Astrocyte (in vitro differentiated cells and primary cell): ENCODE data around the gene COPE. TPM values are rescaled to one million over a fixed set of nuclear protein-coding genes. Genes with fewer than 3 reads are reported as not detected.
A peak's percentile ranks its signal among the peaks of the same experiment; 100 is the strongest.

Experiments used
- DNase-seq: peaks from one replicate; pipeline ENCODE4 v3.0.0-alpha.2; 2010; ENCODE audit warnings: low read depth
- FAIRE-seq: peaks from 2 replicates; lab custom pipeline; 2011; peaks lifted over from hg19 to GRCh38; lab: Jason Lieb, UNC
- H2AFZ ChIP-seq: 2 replicates; pipeline ENCODE4 v1.6.0; 2012; ENCODE audit warnings: low read depth, low read length, inconsistent platforms
- H3K27ac ChIP-seq: 2 replicates; pipeline ENCODE4 v1.5.1; 2011; ENCODE audit warnings: low read depth, low read length, inconsistent platforms
- H3K27me3 ChIP-seq: 2 replicates; pipeline ENCODE4 v1.6.0; 2011; ENCODE audit warnings: low read length, inconsistent platforms; ENCODE audit not compliant: insufficient read depth
- H3K36me3 ChIP-seq: 2 replicates; pipeline ENCODE4 v1.5.1; 2011; ENCODE audit warnings: low read length, inconsistent platforms; ENCODE audit not compliant: insufficient read depth
- H3K4me1 ChIP-seq: 2 replicates; pipeline ENCODE4 v1.5.1; 2011; ENCODE audit warnings: low read length, inconsistent platforms; ENCODE audit not compliant: insufficient read depth
- H3K4me2 ChIP-seq: 2 replicates; pipeline ENCODE4 v1.6.0; 2012; ENCODE audit warnings: low read length, inconsistent platforms
- H3K4me3 ChIP-seq: 2 replicates; pipeline ENCODE4 v1.5.1; 2011; ENCODE audit warnings: low read depth, mild to moderate bottlenecking, low read length, inconsistent platforms; ENCODE audit not compliant: insufficient read depth
- H3K79me2 ChIP-seq: 2 replicates; pipeline ENCODE4 v1.6.0; 2012; ENCODE audit warnings: mild to moderate bottlenecking, low read length, inconsistent platforms; ENCODE audit not compliant: insufficient read depth
- H3K9ac ChIP-seq: 2 replicates; pipeline ENCODE4 v1.6.0; 2012; ENCODE audit warnings: mild to moderate bottlenecking, low read length, inconsistent platforms
- H3K9me3 ChIP-seq: 2 replicates; pipeline ENCODE4 v1.5.1; 2012; ENCODE audit warnings: low read depth, mild to moderate bottlenecking, low read length, inconsistent platforms; ENCODE audit not compliant: insufficient read depth
- H4K20me1 ChIP-seq: 2 replicates; pipeline ENCODE4 v1.6.0; 2012; ENCODE audit warnings: low read length, inconsistent platforms; ENCODE audit not compliant: insufficient read depth
- H3K27ac Mint-ChIP-seq: one replicate; pipeline ENCODE4 v1.8.0; 2021; ENCODE audit warnings: mild to moderate bottlenecking, mixed read lengths; ENCODE audit not compliant: unreplicated experiment
- H3K27me3 Mint-ChIP-seq: one replicate; pipeline ENCODE4 v1.8.0; 2021; ENCODE audit warnings: low read depth, mixed read lengths; ENCODE audit not compliant: unreplicated experiment
- H3K36me3 Mint-ChIP-seq: one replicate; pipeline ENCODE4 v1.8.0; 2021; ENCODE audit warnings: low read depth, mixed read lengths; ENCODE audit not compliant: unreplicated experiment
- H3K4me1 Mint-ChIP-seq: one replicate; pipeline ENCODE4 v1.8.0; 2021; ENCODE audit warnings: low read depth, mixed read lengths; ENCODE audit not compliant: unreplicated experiment
- H3K4me3 Mint-ChIP-seq: one replicate; pipeline ENCODE4 v1.8.0; 2021; ENCODE audit warnings: mild to moderate bottlenecking, moderate library complexity, mixed read lengths; ENCODE audit not compliant: unreplicated experiment
- H3K9me3 Mint-ChIP-seq: one replicate; pipeline ENCODE4 v1.8.0; 2021; ENCODE audit warnings: mild to moderate bottlenecking, mixed read lengths; ENCODE audit not compliant: unreplicated experiment
- CTCF ChIP-seq: IDR thresholded peaks from 2 replicates; pipeline ENCODE4 v1.5.1; 2011; ENCODE audit warnings: low read depth, mild to moderate bottlenecking, inconsistent platforms, low read length, moderate library complexity; ENCODE audit not compliant: insufficient read depth
- EZH2 ChIP-seq: IDR thresholded peaks from 2 replicates; pipeline ENCODE4 v1.6.1; 2012; ENCODE audit warnings: mild to moderate bottlenecking, low read length, inconsistent platforms; ENCODE audit not compliant: insufficient read depth
- total RNA-seq: library from RNA; stranded (reverse); gene quantifications from 2 replicates; pipeline ENCODE4 v1.2.1, GENCODE V29; 2021

Gene COPE
- total RNA-seq, 1 donor from 2014 or later = 298 TPM

- H3K27ac ChIP-seq = no peak overlapping the region
- Mint-ChIP-seq H3K36me3 (no peaks in the 10 kb centered on the region), H3K4me3 (no peak overlapping the region), H3K27ac (peak overlapping the region; percentile 41), H3K27me3 (peaks cover 19% of the 10 kb centered on the region), H3K4me1 (no peaks in the 10 kb centered on the region), H3K9me3 (peaks cover 3% of the 10 kb centered on the region)
- peaks cover 12% of the 10 kb centered on the region for H3K4me1 ChIP-seq
- peaks cover 6% of the 10 kb centered on the region for H3K27me3 ChIP-seq
- no peak overlapping the region for H3K4me2 ChIP-seq
- H3K4me3 ChIP-seq = no peak overlapping the region
- H3K36me3 ChIP-seq = no peaks in the 10 kb centered on the region
- DNase-seq (no peak), FAIRE-seq (no peak)
- H2AFZ ChIP-seq = no peak overlapping the region
- no peaks in the 10 kb centered on the region for H4K20me1 ChIP-seq
- H3K79me2 ChIP-seq = no peaks in the 10 kb centered on the region
- TF ChIP-seq EZH2 = no peak
- no peak for TF ChIP-seq CTCF
- no peak overlapping the region for H3K9ac ChIP-seq
- peaks cover 3% of the 10 kb centered on the region for H3K9me3 ChIP-seq
Observed at GRCh38 chr19:18966307-18966706, 47.1 kb upstream of the COPE start.

GRCh38 chr19:18964121-18964520 lies 44.9 kb upstream of the COPE start:
- peaks cover 6% of the 10 kb centered on the region for H3K4me1 ChIP-seq
- TF ChIP-seq EZH2 = no peak
- no peak for TF ChIP-seq CTCF
- no peaks in the 10 kb centered on the region for H4K20me1 ChIP-seq
- peaks cover 3% of the 10 kb centered on the region for H3K9me3 ChIP-seq
- H3K9me3 Mint-ChIP-seq = peaks cover under 1% of the 10 kb centered on the region
- H3K27me3 Mint-ChIP-seq = peaks cover 24% of the 10 kb centered on the region
- no peak overlapping the region for H3K9ac ChIP-seq
- H3K4me3 Mint-ChIP-seq = no peak overlapping the region
- no peaks in the 10 kb centered on the region for H3K36me3 ChIP-seq
- no peak overlapping the region for H3K4me2 ChIP-seq
- H3K36me3 Mint-ChIP-seq = no peaks in the 10 kb centered on the region
- H3K27ac Mint-ChIP-seq = no peak overlapping the region
- no peak overlapping the region for H2AFZ ChIP-seq
- peaks cover 9% of the 10 kb centered on the region for H3K27me3 ChIP-seq
- FAIRE-seq (no peak), DNase-seq (no peak)
- no peak overlapping the region for H3K27ac ChIP-seq
- H3K79me2 ChIP-seq = no peaks in the 10 kb centered on the region
- no peaks in the 10 kb centered on the region for H3K4me1 Mint-ChIP-seq
- no peak overlapping the region for H3K4me3 ChIP-seq

GRCh38 chr19:18961767-18962620 lies 42.8 kb upstream of the COPE start:
- no peak overlapping the region for H3K4me3 ChIP-seq
- H3K4me3 Mint-ChIP-seq = no peak overlapping the region
- H3K9me3 ChIP-seq = peaks cover 3% of the 10 kb centered on the region
- H3K36me3 ChIP-seq = no peaks in the 10 kb centered on the region
- FAIRE-seq = no peak
- H3K4me1 Mint-ChIP-seq = no peaks in the 10 kb centered on the region
- H3K4me1 ChIP-seq = no peaks in the 10 kb centered on the region
- no peak overlapping the region for H3K4me2 ChIP-seq
- H3K27ac Mint-ChIP-seq = no peak overlapping the region
- TF ChIP-seq CTCF (no peak), EZH2 (no peak)
- no peak overlapping the region for H3K9ac ChIP-seq
- no peaks in the 10 kb centered on the region for H3K9me3 Mint-ChIP-seq
- H2AFZ ChIP-seq = no peak overlapping the region
- peaks cover 34% of the 10 kb centered on the region for H3K27me3 Mint-ChIP-seq
- no peaks in the 10 kb centered on the region for H3K36me3 Mint-ChIP-seq
- no peaks in the 10 kb centered on the region for H3K79me2 ChIP-seq
- H3K27me3 ChIP-seq = peaks cover 9% of the 10 kb centered on the region
- H3K27ac ChIP-seq = no peak overlapping the region
- no peaks in the 10 kb centered on the region for H4K20me1 ChIP-seq
- no peak for DNase-seq
